H1 (cell line): ENCODE results near the gene RGS6. TPM values are rescaled to one million over a fixed set of nuclear protein-coding genes. Genes with fewer than 3 reads are reported as not detected.

Experiments used
- CTCF ChIA-PET: fragments of 300-600 bp; sonication (Branson Sonifier 250); formaldehyde crosslinking; loops from one replicate; lab custom pipeline; 2021; ENCODE audit not compliant: partially characterized antibody; lab: Charles Lee
- POLR2A ChIA-PET: fragments of 300-600 bp; sonication (Branson Sonifier 250); formaldehyde crosslinking; loops from one replicate; lab custom pipeline; 2021; ENCODE audit warnings: inconsistent platforms; ENCODE audit not compliant: partially characterized antibody; lab: Charles Lee
- DNase-seq, 2 experiments: peaks; one replicate each; pipeline versions ENCODE4 v3.0.0 to v3.0.0-alpha.2; 2010 to 2022; ENCODE audit warnings: low spot score in 2 of 2, low read depth in 1 of 2, mixed read lengths in 1 of 2
- FAIRE-seq: peaks from 2 replicates; lab custom pipeline; 2011; peaks lifted over from hg19 to GRCh38; lab: Jason Lieb, UNC
- H2AFZ ChIP-seq: 2 replicates; pipeline ENCODE4 v1.8.1; 2012; ENCODE audit warnings: low read length, inconsistent platforms
- H2AK5ac ChIP-seq: 2 replicates; pipeline ENCODE4 v1.6.1; 2013; ENCODE audit warnings: low read depth, low read length
- H2BK120ac ChIP-seq: replicated peaks from 2 replicates; pipeline ENCODE3; 2013; ENCODE audit warnings: low read depth, low read length, inconsistent platforms
- H2BK12ac ChIP-seq: 2 replicates; pipeline ENCODE4 v1.6.1; 2013; ENCODE audit warnings: low read depth, low read length
- H2BK15ac ChIP-seq: 2 replicates; pipeline ENCODE4 v1.6.1; 2013; ENCODE audit warnings: low read length
- H2BK20ac ChIP-seq: 2 replicates; pipeline ENCODE4 v1.6.1; 2013; ENCODE audit warnings: low read length
- H2BK5ac ChIP-seq: 2 replicates; pipeline ENCODE4 v1.6.1; 2013; ENCODE audit warnings: low read depth, low read length
- H3K14ac ChIP-seq: 2 replicates; pipeline ENCODE4 v1.6.1; 2013; ENCODE audit warnings: inconsistent platforms; ENCODE audit not compliant: insufficient read length
- H3K18ac ChIP-seq: 2 replicates; pipeline ENCODE4 v1.6.1; 2013; ENCODE audit warnings: low read length; ENCODE audit errors: extremely low read depth
- H3K23ac ChIP-seq: 2 replicates; pipeline ENCODE4 v1.6.1; 2013; ENCODE audit warnings: inconsistent platforms; ENCODE audit not compliant: insufficient read length
- H3K23me2 ChIP-seq: 2 replicates; pipeline ENCODE4 v1.6.1; 2013; ENCODE audit warnings: low read depth, low read length
- H3K27ac ChIP-seq: 2 replicates; pipeline ENCODE4 v1.6.1; 2011; ENCODE audit warnings: low read depth, low read length, inconsistent platforms
- H3K27me3 ChIP-seq, 4 experiments: replicated peaks in 1 of 4; 1 replicate in 1 of 4; 2 replicates in 3 of 4; pipeline versions ENCODE4 v1.6.1 to v1.8.1; 2011 to 2013; ENCODE audit warnings: low read length in 3 of 4, mild to moderate bottlenecking in 3 of 4, inconsistent platforms in 2 of 4, mixed read lengths in 2 of 4, moderate library complexity in 1 of 4; ENCODE audit not compliant: control insufficient read depth in 3 of 4, insufficient read depth in 3 of 4; ENCODE audit errors: extremely low read depth in 1 of 4
- H3K36me3 ChIP-seq, 4 experiments: 2 replicates each; pipeline versions ENCODE4 v1.6.1 to v1.8.1; 2011 to 2013; ENCODE audit warnings: mild to moderate bottlenecking in 4 of 4, low read length in 3 of 4, moderate library complexity in 2 of 4, control low read depth in 1 of 4, inconsistent platforms in 1 of 4; ENCODE audit not compliant: insufficient read depth in 4 of 4, control insufficient read depth in 2 of 4
- H3K4ac ChIP-seq: replicated peaks from 2 replicates; pipeline ENCODE3; 2013; ENCODE audit warnings: low read length, low read depth, mixed read lengths, inconsistent platforms; ENCODE audit not compliant: insufficient read length
- H3K4me1 ChIP-seq, 4 experiments: replicated peaks in 1 of 4; 1 replicate in 1 of 4; 2 replicates in 3 of 4; pipeline versions ENCODE4 v1.6.1 to v1.8.1; 2011 to 2013; ENCODE audit warnings: low read length in 3 of 4, inconsistent platforms in 2 of 4, mixed read lengths in 1 of 4; ENCODE audit not compliant: insufficient read depth in 4 of 4, control insufficient read depth in 3 of 4
- H3K4me2 ChIP-seq, 2 experiments: 2 replicates each; pipeline versions ENCODE4 v1.6.1 to v1.8.1; 2011 to 2013; ENCODE audit warnings: low read depth in 2 of 2, low read length in 2 of 2, control low read depth in 1 of 2, inconsistent platforms in 1 of 2, mild to moderate bottlenecking in 1 of 2; ENCODE audit not compliant: insufficient read depth in 1 of 2
- H3K4me3 ChIP-seq, 4 experiments: fragments of 200-600, 300-600 bp in 1 of 4; sonication (generic), shearing (Covaris generic), sonication (Bioruptor Twin) in 1 of 4; 2 replicates each; pipeline versions ENCODE4 v1.5.1 to v1.8.1; 2011 to 2016; ENCODE audit warnings: low read length in 4 of 4, low read depth in 3 of 4, control low read depth in 2 of 4, inconsistent platforms in 2 of 4, mild to moderate bottlenecking in 2 of 4, mixed read lengths in 1 of 4, moderate library complexity in 1 of 4; ENCODE audit not compliant: insufficient read depth in 2 of 4; ENCODE audit errors: extremely low read depth in 1 of 4
- H3K56ac ChIP-seq: replicated peaks from 2 replicates; pipeline ENCODE3; 2013; ENCODE audit warnings: low read depth, mild to moderate bottlenecking, mixed read lengths, low read length, inconsistent platforms; ENCODE audit not compliant: insufficient read length
- H3K79me1 ChIP-seq: 2 replicates; pipeline ENCODE4 v1.6.1; 2013; ENCODE audit warnings: low read depth, low read length, control low read depth
- H3K79me2 ChIP-seq, 2 experiments: 2 replicates each; pipeline versions ENCODE4 v1.6.1 to v1.8.1; 2012 to 2013; ENCODE audit warnings: low read length in 2 of 2, mild to moderate bottlenecking in 2 of 2, inconsistent platforms in 1 of 2; ENCODE audit not compliant: insufficient read depth in 2 of 2, control insufficient read depth in 1 of 2
- H3K9ac ChIP-seq, 4 experiments: replicated peaks in 1 of 4; 1 replicate in 1 of 4; 2 replicates in 3 of 4; pipeline versions ENCODE4 v1.6.1 to v1.8.1; 2011 to 2013; ENCODE audit warnings: low read depth in 3 of 4, low read length in 3 of 4, control low read depth in 2 of 4, mild to moderate bottlenecking in 2 of 4, moderate library complexity in 2 of 4, inconsistent platforms in 1 of 4; ENCODE audit errors: extremely low read depth in 1 of 4
- H3K9me3 ChIP-seq, 2 experiments: 2 replicates each; pipeline versions ENCODE4 v1.6.1 to v1.8.1; 2012 to 2013; ENCODE audit warnings: mild to moderate bottlenecking in 2 of 2, moderate library complexity in 2 of 2, control low read depth in 1 of 2, inconsistent platforms in 1 of 2, low read depth in 1 of 2, low read length in 1 of 2, mixed read lengths in 1 of 2; ENCODE audit not compliant: insufficient read depth in 2 of 2
- H4K20me1 ChIP-seq, 2 experiments: replicated peaks in 1 of 2; 2 replicates each; pipeline versions ENCODE3 to v1.8.1; 2011 to 2013; ENCODE audit warnings: inconsistent platforms in 2 of 2, low read length in 2 of 2, mild to moderate bottlenecking in 1 of 2; ENCODE audit not compliant: insufficient read depth in 2 of 2, control insufficient read depth in 1 of 2
- H4K5ac ChIP-seq: 2 replicates; pipeline ENCODE4 v1.6.1; 2013; ENCODE audit warnings: low read length, low read depth, mixed read lengths, inconsistent platforms; ENCODE audit not compliant: insufficient read length
- H4K8ac ChIP-seq: 2 replicates; pipeline ENCODE4 v1.8.0; 2013; ENCODE audit warnings: mild to moderate bottlenecking, moderate library complexity, low read length, inconsistent platforms; ENCODE audit not compliant: insufficient read depth; ENCODE audit errors: extremely low read depth
- H4K91ac ChIP-seq: replicated peaks from 2 replicates; pipeline ENCODE3; 2013; ENCODE audit warnings: low read length, mixed read lengths, inconsistent platforms; ENCODE audit not compliant: insufficient read length
- ASH2L ChIP-seq: fragments of 200-600, 300-600 bp; sonication (generic); IDR thresholded peaks from one replicate; pipeline ENCODE4 v1.7.1; 2017; ENCODE audit warnings: low read length
- CTBP2 ChIP-seq: IDR thresholded peaks from 2 replicates; pipeline ENCODE4 v1.7.0; 2011; ENCODE audit warnings: borderline replicate concordance, mild to moderate bottlenecking, moderate library complexity, mixed read lengths, low read length; ENCODE audit not compliant: insufficient read depth, insufficient read length
- GTF2F1 ChIP-seq: IDR thresholded peaks from 2 replicates; pipeline ENCODE4 v1.6.1; 2012; ENCODE audit warnings: low read depth, low read length, improper control_type of control experiment, borderline replicate concordance
- MAFK ChIP-seq: IDR thresholded peaks from 2 replicates; pipeline ENCODE4 v1.6.1; 2012; ENCODE audit warnings: low read depth, mild to moderate bottlenecking, improper control_type of control experiment, low read length
- NRF1 ChIP-seq: IDR thresholded peaks from 2 replicates; pipeline ENCODE4 v1.6.1; 2011; ENCODE audit warnings: mild to moderate bottlenecking, low read depth, low read length, improper control_type of control experiment
- SAP30 ChIP-seq: fragments of 300-600 bp; sonication (generic); IDR thresholded peaks from 2 replicates; pipeline ENCODE4 v1.7.1; 2012; ENCODE audit warnings: low read length, moderate library complexity, mild to moderate bottlenecking, inconsistent platforms; ENCODE audit not compliant: insufficient read depth, insufficient replicate concordance
- YY1 ChIP-seq: IDR thresholded peaks from 2 replicates; pipeline ENCODE4 v1.6.1; 2011; ENCODE audit warnings: low read depth, mild to moderate bottlenecking, low read length
- ZNF274 ChIP-seq: IDR thresholded peaks from 2 replicates; pipeline ENCODE4 v1.7.0; 2012; ENCODE audit warnings: low read length, borderline replicate concordance; ENCODE audit errors: extremely low read depth
- WGBS, 2 experiments: shearing (Covaris generic) in 1 of 2; methylation state at CpG; one replicate each; pipeline versions ENCODE4 v1.1.6 to v1.1.7; 2013 to 2015; ENCODE audit warnings: low lambda C conversion rate in 2 of 2, mixed read lengths in 2 of 2, inconsistent platforms in 1 of 2, low coverage in 1 of 2, missing lambda C conversion rate in 1 of 2; ENCODE audit not compliant: insufficient replicate concordance in 2 of 2, insufficient coverage in 1 of 2, insufficient read length in 1 of 2; ENCODE audit errors: extremely low coverage in 1 of 2, missing lambda C conversion rate in 1 of 2; 5-methylcytosine and 5-hydroxymethylcytosine counted together
- polyA plus RNA-seq, 7 experiments: library from polyadenylated mRNA; depleted of rRNA in 3 of 7; stranded (reverse) in 5 of 7; unstranded in 2 of 7; fragments of >200 nt in 5 of 7; fragments of 200-250 nt in 2 of 7; gene quantifications; 1 replicate in 5 of 7; 2 replicates in 1 of 7; 4 replicates in 1 of 7; pipeline versions ENCODE4 v1.2.1 to v1.2.3, GENCODE V29; 2011 to 2013; ENCODE audit warnings: missing spikeins in 2 of 7, mixed read lengths in 2 of 7
- total RNA-seq: library from RNA; stranded (reverse); fragmentation: NEBNext Ultra II Directional; extraction: Animal tissue kit (Norgen Biotek cat#: 25700); gene quantifications from 2 replicates; pipeline ENCODE4 v1.2.1, GENCODE V29; 2021
- TF ChIP-seq, protein P1 (sequence below): IDR thresholded peaks from 2 replicates; pipeline ENCODE4 v1.6.1; 2011; ENCODE audit warnings: low read length, improper control_type of control experiment
- TF ChIP-seq, protein P2 (sequence below), 3 experiments: IDR thresholded peaks; 1 replicate in 2 of 3; 2 replicates in 1 of 3; pipeline versions ENCODE4 v1.5.1 to v1.6.1; 2011; ENCODE audit warnings: low read length in 3 of 3, mild to moderate bottlenecking in 3 of 3, inconsistent platforms in 2 of 3, low read depth in 1 of 3, moderate library complexity in 1 of 3; ENCODE audit not compliant: insufficient read depth in 1 of 3; ENCODE audit errors: control extremely low read depth in 1 of 3

RGS6 gene
- total and polyA plus RNA-seq, 2 of the 8 experiments (the other 6 are each of a cell fraction or from before 2014, with no cell fraction given): 0.26 to 1.1 TPM

DNA sequence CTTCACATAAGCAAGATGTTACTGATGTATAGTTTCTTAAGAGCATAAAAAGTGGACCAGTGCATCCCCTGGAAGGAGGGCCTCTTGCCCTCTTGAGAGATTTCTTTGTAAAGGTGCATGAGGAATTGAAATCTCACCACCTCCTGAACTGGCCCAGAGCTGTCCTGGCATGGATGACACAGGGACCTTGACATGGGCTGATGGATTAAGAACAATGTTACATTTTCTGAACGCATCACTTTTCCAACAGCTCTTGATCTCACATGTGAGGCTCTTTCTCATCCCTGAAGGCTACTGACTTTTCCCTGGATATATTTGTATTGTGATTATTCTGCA lies 360.4 kb downstream of the RGS6 start:
- Histone ChIP-seq H2BK5ac (no peak overlapping the region), H3K36me3 (no peaks in the 10 kb centered on the region), H2BK15ac (no peak overlapping the region), H2BK120ac (no peak overlapping the region), H3K79me1 (no peaks in the 10 kb centered on the region)
- FAIRE-seq: no peak
- TF ChIP-seq CTBP2 (no peak), SAP30 (no peak), ZNF274 (no peak), YY1 (no peak), NRF1 (no peak), GTF2F1 (no peak), ASH2L (no peak), MAFK (no peak)
- TF ChIP-seq, protein P1, sequence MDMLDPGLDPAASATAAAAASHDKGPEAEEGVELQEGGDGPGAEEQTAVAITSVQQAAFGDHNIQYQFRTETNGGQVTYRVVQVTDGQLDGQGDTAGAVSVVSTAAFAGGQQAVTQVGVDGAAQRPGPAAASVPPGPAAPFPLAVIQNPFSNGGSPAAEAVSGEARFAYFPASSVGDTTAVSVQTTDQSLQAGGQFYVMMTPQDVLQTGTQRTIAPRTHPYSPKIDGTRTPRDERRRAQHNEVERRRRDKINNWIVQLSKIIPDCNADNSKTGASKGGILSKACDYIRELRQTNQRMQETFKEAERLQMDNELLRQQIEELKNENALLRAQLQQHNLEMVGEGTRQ: no peak
- TF ChIP-seq, protein P2, sequence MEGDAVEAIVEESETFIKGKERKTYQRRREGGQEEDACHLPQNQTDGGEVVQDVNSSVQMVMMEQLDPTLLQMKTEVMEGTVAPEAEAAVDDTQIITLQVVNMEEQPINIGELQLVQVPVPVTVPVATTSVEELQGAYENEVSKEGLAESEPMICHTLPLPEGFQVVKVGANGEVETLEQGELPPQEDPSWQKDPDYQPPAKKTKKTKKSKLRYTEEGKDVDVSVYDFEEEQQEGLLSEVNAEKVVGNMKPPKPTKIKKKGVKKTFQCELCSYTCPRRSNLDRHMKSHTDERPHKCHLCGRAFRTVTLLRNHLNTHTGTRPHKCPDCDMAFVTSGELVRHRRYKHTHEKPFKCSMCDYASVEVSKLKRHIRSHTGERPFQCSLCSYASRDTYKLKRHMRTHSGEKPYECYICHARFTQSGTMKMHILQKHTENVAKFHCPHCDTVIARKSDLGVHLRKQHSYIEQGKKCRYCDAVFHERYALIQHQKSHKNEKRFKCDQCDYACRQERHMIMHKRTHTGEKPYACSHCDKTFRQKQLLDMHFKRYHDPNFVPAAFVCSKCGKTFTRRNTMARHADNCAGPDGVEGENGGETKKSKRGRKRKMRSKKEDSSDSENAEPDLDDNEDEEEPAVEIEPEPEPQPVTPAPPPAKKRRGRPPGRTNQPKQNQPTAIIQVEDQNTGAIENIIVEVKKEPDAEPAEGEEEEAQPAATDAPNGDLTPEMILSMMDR (IDR thresholded peaks at IDR 0.05; ENCODE audit: control extremely low read depth in 1 of 3, insufficient read depth in 1 of 3, low read depth in 1 of 3, low read length in 3 of 3): no peak
- TF ChIP-seq, all 59 proteins: peak for 0
- Histone ChIP-seq H4K5ac (no peak overlapping the region), H3K9ac (no peak overlapping the region), H3K4me2 (no peak overlapping the region), H2BK20ac (no peak overlapping the region), H3K27ac (no peak overlapping the region), H3K4me1 (peaks cover 0 to 6% (median 0%) of the 10 kb centered on the region in 4 experiments; a peak in 1 of 7 replicates), H3K4ac (no peak overlapping the region), H3K27me3 (no peaks in the 10 kb centered on the region), H3K79me2 (no peaks in the 10 kb centered on the region), H4K8ac (no peak overlapping the region), H3K18ac (no peak overlapping the region), H3K14ac (no peak overlapping the region), H3K56ac (no peak overlapping the region), H3K4me3 (no peak overlapping the region), H4K91ac (no peak overlapping the region), H3K23me2 (no peaks in the 10 kb centered on the region), H2BK12ac (no peak overlapping the region), H3K23ac (no peak overlapping the region), H2AK5ac (no peak overlapping the region), H4K20me1 (no peaks in the 10 kb centered on the region), H2AFZ (no peak overlapping the region), H3K9me3 (no peaks in the 10 kb centered on the region)
- CTCF ChIA-PET: interaction anchor here (0.6 to 2.7 kb wide), 13 partner anchors 9 to 358 kb away, joined by 3 to 10 read pairs (median 3); no protein-coding TSS in a partner anchor
- no peak for DNase-seq
- 63% methylated on average over 1 of the region's 1 CpG; no CpG with 5 or more reads in 1 of the 2 experiments for WGBS, 2 experiments
- POLR2A ChIA-PET: no interaction called here
